ENCODE measurements around the gene SPDEF. TPM values are rescaled to one million over a fixed set of nuclear protein-coding genes. Genes with fewer than 3 reads are reported as not detected.

The SPDEF gene
- total and polyA plus RNA-seq, 10 of the 15 experiments (the other 5 are each of a cell fraction or from before 2014, with no cell fraction given), result not detected

GRCh38 chr6:34564181-34564580 is 8.1 kb upstream of the SPDEF start:
- Histone ChIP-seq H2AFZ (ENCODE audit: control insufficient read depth, low read depth, low read length) (no peak overlapping the region), H3K4me1 (ENCODE audit: control insufficient read depth, insufficient read depth, low read length) (no peaks in the 10 kb centered on the region), H3K27me3 (replicated peaks in 1 of 2; ENCODE audit: control insufficient read depth in 2 of 2, insufficient read depth in 2 of 2, low read length in 1 of 2) (no peaks in the 10 kb centered on the region; a peak in 1 of 4 replicates), H3K4me2 (ENCODE audit: control insufficient read depth, insufficient read depth) (no peak overlapping the region), H3K27ac (ENCODE audit: control insufficient read depth, insufficient read depth) (no peak overlapping the region), H4K20me1 (ENCODE audit: control insufficient read depth, insufficient read depth) (no peaks in the 10 kb centered on the region), H3K36me3 (ENCODE audit: control insufficient read depth in 2 of 2, insufficient read depth in 2 of 2, low read length in 1 of 2) (no peaks in the 10 kb centered on the region), H3K4me3 (no peak overlapping the region), H3K9me3 (replicated peaks; ENCODE audit: control insufficient read depth, insufficient read depth, low read length) (no peaks in the 10 kb centered on the region), H3K9ac (ENCODE audit: control insufficient read depth, insufficient read depth, low read length) (no peak overlapping the region), H3K79me2 (ENCODE audit: control insufficient read depth, insufficient read depth, low read length) (no peaks in the 10 kb centered on the region)
- no peak for DNase-seq (ENCODE audit: low read depth, low spot score)
- ChIA-PET SMC1A (ENCODE audit: uncharacterized antibody, unreplicated experiment) (no interaction called here), CTCF (interaction anchor here (1.2 to 1.6 kb wide), 2 partner anchors 33 to 512 kb away, joined by 3 read pairs; no protein-coding TSS in a partner anchor), RAD21 (ENCODE audit: unreplicated experiment) (no interaction called here), POLR2A (no interaction called here)
- in situ Hi-C loops (cut with MboI), result no loop called here
- 67% methylated on average over 5 of the region's 5 CpGs for WGBS (ENCODE audit: insufficient coverage, insufficient replicate concordance, low lambda C conversion rate, missing lambda C conversion rate)
- no peak for ATAC-seq
- no peak for FAIRE-seq
- no peak for TF ChIP-seq MAX (IDR thresholded peaks at IDR 0.05; ENCODE audit: low read depth, low read length)
- no peak for TF ChIP-seq ATF7 (IDR thresholded peaks at IDR 0.05; ENCODE audit: low read depth)
- no peak for TF ChIP-seq ZBTB11 (CRISPR knock-in tag; IDR thresholded peaks at IDR 0.05)
- TF ChIP-seq ZNF207 (IDR thresholded peaks at IDR 0.05; ENCODE audit: borderline replicate concordance), result no peak
- no peak for TF ChIP-seq CUX1 (IDR thresholded peaks at IDR 0.05; ENCODE audit: insufficient replicate concordance, low read depth, low read length)
- no peak for TF ChIP-seq IKZF2 (IDR thresholded peaks at IDR 0.05)
- no peak for TF ChIP-seq TAF1 (IDR thresholded peaks at IDR 0.05; ENCODE audit: borderline replicate concordance, low read depth, low read length)
- TF ChIP-seq BRCA1 (IDR thresholded peaks at IDR 0.05; ENCODE audit: low read depth, low read length), result no peak
- no peak for TF ChIP-seq SRF (IDR thresholded peaks at IDR 0.05; ENCODE audit: low read depth in 2 of 2, low read length in 2 of 2)
- no TSS peak for BruUV-seq (replicated peaks)
- intact Hi-C loops (cut with micrococcal nuclease; ENCODE audit: unreplicated experiment), result no loop called here

All from GM12878 (cell line).